K562 (cell line): Measurements from ENCODE around the gene BSN. TPM values are rescaled to one million over a fixed set of nuclear protein-coding genes. Genes with fewer than 3 reads are reported as not detected.

ENCODE experiments used
- ATF2 ChIP-seq: sonication (generic); formaldehyde crosslinking; IDR thresholded peaks from 2 replicates; pipeline ENCODE4 v1.8.1; 2022; ENCODE audit warnings: missing genetic modification reagents
- CHCHD3 ChIP-seq: fragments of 250-450 bp; sonication (Bioruptor Pico); IDR thresholded peaks from 2 replicates; pipeline ENCODE4 v2.1.2; 2022; ENCODE audit warnings: mild to moderate bottlenecking
- ELF1 ChIP-seq: fragments of 200-800 bp; sonication (Bioruptor generic); IDR thresholded peaks from 2 replicates; pipeline ENCODE4 v1.6.1; 2016; ENCODE audit warnings: missing genetic modification characterization, missing compliant biosample characterization
- FOXP1 ChIP-seq: sonication (generic); formaldehyde crosslinking; IDR thresholded peaks from 2 replicates; pipeline ENCODE4 v1.8.0; 2022; ENCODE audit warnings: mild to moderate bottlenecking, missing genetic modification reagents
- MCM2 ChIP-seq: fragments of 450-650 bp; IDR thresholded peaks from 2 replicates; pipeline ENCODE4 v1.6.1; 2017; ENCODE audit warnings: low read depth, mild to moderate bottlenecking
- POLR2G ChIP-seq: fragments of 200-400 bp; formaldehyde crosslinking; IDR thresholded peaks from 2 replicates; pipeline ENCODE4 v1.6.1; 2017; ENCODE audit warnings: low read depth, mild to moderate bottlenecking, antibody characterized with exemption, low read length, moderate library complexity
- PTBP1 ChIP-seq: fragments of 200-400 bp; formaldehyde crosslinking; IDR thresholded peaks from 2 replicates; pipeline ENCODE4 v1.6.1; 2017; ENCODE audit warnings: low read depth, low read length
- RAD21 ChIP-seq, 2 experiments: fragments of 250-450 bp in 1 of 2; fragments of 450-650 bp in 1 of 2; sonication (Bioruptor Pico) in 1 of 2; formaldehyde crosslinking in 1 of 2; IDR thresholded peaks in 1 of 2; conservative IDR thresholded peaks in 1 of 2; 2 replicates each; pipeline versions ENCODE4 v1.4.0 to v1.8.0; 2020 to 2022; ENCODE audit warnings: mild to moderate bottlenecking in 2 of 2, moderate library complexity in 1 of 2
- RBFOX2 ChIP-seq: fragments of 200-400 bp; formaldehyde crosslinking; IDR thresholded peaks from 2 replicates; pipeline ENCODE4 v1.6.1; 2017; ENCODE audit warnings: low read depth, mild to moderate bottlenecking, low read length, moderate library complexity
- REST ChIP-seq, 2 experiments: fragments of 450-650 bp; formaldehyde crosslinking in 1 of 2; IDR thresholded peaks; 2 replicates each; pipeline versions ENCODE4 v1.4.0 to v1.6.1; 2014 to 2020; ENCODE audit warnings: mild to moderate bottlenecking in 2 of 2, borderline replicate concordance in 1 of 2, low read depth in 1 of 2
- SETDB1 ChIP-seq: IDR thresholded peaks from one replicate; pipeline ENCODE4 v1.6.1; 2012; ENCODE audit warnings: low read length, control low read depth, inconsistent platforms
- SMC3 ChIP-seq: conservative IDR thresholded peaks from 2 replicates; pipeline ENCODE4 v1.6.1; 2011; ENCODE audit warnings: low read depth, low read length, improper control_type of control experiment; ENCODE audit not compliant: insufficient read depth
- STAG1 ChIP-seq: sonication (generic); formaldehyde crosslinking; IDR thresholded peaks from 2 replicates; pipeline ENCODE4 v1.5.0; 2020; ENCODE audit warnings: missing genetic modification reagents, borderline replicate concordance
- THRAP3 ChIP-seq: fragments of 450-650 bp; IDR thresholded peaks from 2 replicates; pipeline ENCODE4 v1.6.1; 2016; ENCODE audit warnings: mild to moderate bottlenecking, inconsistent platforms, borderline replicate concordance
- ZC3H4 ChIP-seq: sonication (generic); formaldehyde crosslinking; IDR thresholded peaks from 2 replicates; pipeline ENCODE4 v1.9.0; 2021; ENCODE audit warnings: missing genetic modification reagents, borderline replicate concordance
- ZNF23 ChIP-seq: fragments of 250-450 bp; sonication (Bioruptor Pico); IDR thresholded peaks from 2 replicates; pipeline ENCODE4 v1.4.0; 2020; ENCODE audit warnings: mild to moderate bottlenecking
- ZNF232 ChIP-seq: sonication (generic); formaldehyde crosslinking; IDR thresholded peaks from 2 replicates; pipeline ENCODE4 v1.8.0; 2022; ENCODE audit warnings: mild to moderate bottlenecking, missing genetic modification reagents
- ZNF511 ChIP-seq: sonication (generic); formaldehyde crosslinking; IDR thresholded peaks from 2 replicates; pipeline ENCODE4 v1.8.0; 2022; ENCODE audit warnings: mild to moderate bottlenecking, missing genetic modification reagents
- polyA plus RNA-seq, 8 experiments: library from polyadenylated mRNA; depleted of rRNA in 4 of 8; stranded (reverse) in 5 of 8; unstranded in 3 of 8; fragments of >200 nt; fragmentation: Nextera tagmentation in 2 of 8; fragmentation: Illumina TruSeq in 1 of 8; extraction: Ambion mirVana in 2 of 8; extraction: Trizol in 1 of 8; gene quantifications; 2 replicates each; pipeline versions ENCODE4 v1.2.1 to v1.2.3, GENCODE V29; 2011 to 2014; ENCODE audit warnings: inconsistent platforms in 1 of 8, missing spikeins in 1 of 8
- total RNA-seq, 7 experiments: library from RNA; depleted of rRNA in 6 of 7; stranded (reverse); fragments of >200 nt in 6 of 7; fragmentation: Illumina TruSeq in 2 of 7; extraction: Trizol in 2 of 7; gene quantifications; 2 replicates each; pipeline versions ENCODE4 v1.2.1 to v1.2.3, GENCODE V29; 2011 to 2021; ENCODE audit warnings: low replicate concordance in 1 of 7

BSN gene
- total and polyA plus RNA-seq, 9 of the 15 experiments (the other 6 are each of a cell fraction or from before 2014, with no cell fraction given) = 0.03 to 1.5 (median 0.29) TPM

GRCh38 chr3:49703443-49703927 lies 149.2 kb downstream of the BSN start (continued):
- TF ChIP-seq ATF2 = no peak
- no peak for TF ChIP-seq ZC3H4 (CRISPR knock-in tag)
- peak; percentile 72 for TF ChIP-seq SMC3
- TF ChIP-seq THRAP3 = no peak
- no peak for TF ChIP-seq PTBP1
- TF ChIP-seq ZNF23 (CRISPR knock-in tag) = no peak
- peak; percentile 34; the same call in 1 of the 2 replicates for TF ChIP-seq FOXP1
- TF ChIP-seq ZNF232 (CRISPR knock-in tag) = no peak
- TF ChIP-seq RAD21 (CRISPR knock-in tag; conservative IDR thresholded peaks at IDR 0.05 in 1 of 2, IDR thresholded peaks at IDR 0.05 in 1 of 2) = peak; percentile 60 to 69
- no peak for TF ChIP-seq SETDB1
- TF ChIP-seq CHCHD3 = no peak
- TF ChIP-seq ELF1 = no peak
- 0 out of 2 replicates have a peak, but pooled peaks have one; percentile 28 for TF ChIP-seq POLR2G
- TF ChIP-seq REST (IDR thresholded peaks at IDR 0.05; ENCODE audit: borderline replicate concordance) = peak; percentile 62; the same call in 1 of the 2 replicates
- TF ChIP-seq REST (CRISPR knock-in tag; IDR thresholded peaks at IDR 0.05; ENCODE audit: low read depth) = no peak
- peak; percentile 84; the same call in 1 of the 2 replicates for TF ChIP-seq STAG1 (CRISPR knock-in tag)
- TF ChIP-seq RBFOX2 = no peak
- no peak for TF ChIP-seq ZNF511
- no peak for TF ChIP-seq MCM2
